Skin epidermis (tissue), 12 donors: ENCODE measurements around the gene TCF3.

Source experiments
- H3K27ac ChIP-seq, 21 experiments: fragments of 200-600 bp; sonication (generic) in 11 of 21; one replicate each; pipeline ENCODE4 v1.5.0; 2020; ENCODE audit warnings: mild to moderate bottlenecking in 3 of 21, inconsistent platforms in 2 of 21, moderate library complexity in 2 of 21
- H3K4me3 ChIP-seq, 7 experiments: fragments of 200-600 bp; sonication (generic) in 2 of 7; one replicate each; pipeline ENCODE4 v1.5.0; 2020; ENCODE audit warnings: inconsistent platforms in 2 of 7, mild to moderate bottlenecking in 2 of 7, moderate library complexity in 1 of 7

TCF3 gene

DNA sequence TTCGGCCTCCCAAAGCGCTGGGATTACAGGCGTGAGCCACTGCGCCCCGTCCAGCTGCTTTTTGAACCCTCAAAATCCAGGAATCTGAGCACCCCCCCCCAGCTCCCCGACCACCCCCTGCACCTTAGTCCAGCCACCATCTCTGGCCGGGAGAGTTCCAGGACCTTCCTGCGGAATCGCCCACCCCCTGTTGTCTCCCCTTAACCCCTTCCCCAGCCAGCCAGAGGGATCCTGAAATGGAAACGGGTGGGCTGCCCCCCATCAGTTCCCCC, 59.0 kb downstream of the TCF3 start:
- Histone ChIP-seq H3K27ac (peak overlapping the region in 14 of 21 experiments; percentile 62 to 98 (median 80)), H3K4me3 (peak overlapping the region in 5 of 7 experiments; percentile 44 to 89 (median 48))

DNA sequence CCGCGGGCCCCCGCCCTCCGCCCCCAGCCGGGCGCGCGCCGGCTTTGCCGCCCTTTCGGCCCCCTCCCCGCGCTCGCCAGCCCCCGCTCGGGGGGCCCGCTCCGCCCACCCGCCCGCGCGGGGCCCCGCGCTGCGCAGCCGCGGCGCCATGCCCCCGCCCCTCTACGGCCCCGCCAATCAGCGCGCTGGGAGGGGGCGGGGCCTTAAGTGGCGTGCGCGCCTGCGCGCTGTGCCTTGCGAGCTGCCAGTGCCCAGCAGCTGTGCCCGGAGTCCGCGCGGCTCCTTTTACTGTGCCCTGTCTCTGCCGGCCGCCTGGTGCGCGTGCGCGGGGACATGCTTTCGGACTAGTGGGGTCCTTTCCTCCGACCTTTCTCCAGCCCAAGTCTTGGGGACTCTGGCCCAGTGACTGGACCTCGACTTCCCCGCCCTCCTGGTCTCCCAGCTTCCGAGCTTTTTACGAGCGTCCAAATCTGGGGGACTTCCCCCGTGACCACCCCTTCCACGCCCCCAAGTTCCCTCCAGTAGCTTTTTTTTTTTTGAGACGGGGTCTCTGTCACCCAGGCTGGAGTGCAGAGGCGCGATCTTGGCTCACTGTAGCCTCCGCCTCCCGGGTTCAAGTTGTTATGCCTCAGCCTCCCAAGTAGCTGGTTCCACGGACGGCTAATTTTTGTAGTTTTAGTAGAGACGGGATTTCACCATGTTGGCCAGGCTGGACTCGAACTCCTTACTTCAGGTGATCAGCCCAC, 59.5 kb downstream of the TCF3 start, which contains the start of gene MBD3:
Gene MBD3, minus strand, starts transcription at position 111 of the 746 bp plus-strand sequence. CDS start 234 bp downstream, outside the sequence.
- peak within 1 kb of the TSS; percentile 82 to 99 (median 96) for H3K27ac ChIP-seq
- H3K4me3 ChIP-seq, result peak within 1 kb of the TSS; percentile 79 to 89 (median 83)

DNA sequence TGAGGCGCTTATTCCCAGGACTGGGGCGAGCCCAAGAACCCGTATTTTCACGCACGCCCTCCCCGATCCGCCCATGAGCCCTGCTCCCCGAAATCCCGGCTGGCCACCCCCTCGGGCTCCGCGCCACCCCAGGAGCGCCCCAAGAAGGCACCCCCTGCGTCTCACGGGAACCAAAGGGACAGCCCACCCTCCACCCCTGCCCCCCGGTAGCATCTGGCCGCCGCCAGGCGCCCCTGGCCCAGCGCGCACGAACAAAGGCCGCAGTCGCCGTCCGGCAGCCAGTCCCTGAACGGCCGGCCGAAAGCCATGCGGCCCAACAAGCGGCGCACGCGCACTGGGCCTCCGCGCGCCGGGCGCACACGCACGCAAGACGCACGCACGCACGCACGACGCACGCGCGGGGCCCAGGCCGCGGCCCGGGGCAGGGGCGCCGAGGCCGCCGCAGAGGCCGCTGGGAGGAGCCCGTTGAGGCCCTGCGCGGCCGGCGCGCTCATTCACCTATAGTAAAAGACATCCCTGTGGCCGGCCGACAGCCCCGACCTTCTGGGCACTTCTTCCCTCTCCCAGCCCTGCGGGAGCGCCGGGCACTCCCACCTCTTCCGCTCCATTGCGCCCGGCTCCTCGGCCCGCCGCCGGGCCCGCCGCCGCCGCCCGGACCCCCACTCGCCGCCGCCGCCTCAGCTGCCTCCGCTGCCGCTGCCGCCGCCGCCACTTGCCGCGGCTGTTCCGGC, 60.2 kb downstream of the TCF3 start:
- Histone ChIP-seq H3K27ac (peak overlapping the region; percentile 82 to 99 (median 96)), H3K4me3 (peak overlapping the region; percentile 79 to 89 (median 83))

DNA sequence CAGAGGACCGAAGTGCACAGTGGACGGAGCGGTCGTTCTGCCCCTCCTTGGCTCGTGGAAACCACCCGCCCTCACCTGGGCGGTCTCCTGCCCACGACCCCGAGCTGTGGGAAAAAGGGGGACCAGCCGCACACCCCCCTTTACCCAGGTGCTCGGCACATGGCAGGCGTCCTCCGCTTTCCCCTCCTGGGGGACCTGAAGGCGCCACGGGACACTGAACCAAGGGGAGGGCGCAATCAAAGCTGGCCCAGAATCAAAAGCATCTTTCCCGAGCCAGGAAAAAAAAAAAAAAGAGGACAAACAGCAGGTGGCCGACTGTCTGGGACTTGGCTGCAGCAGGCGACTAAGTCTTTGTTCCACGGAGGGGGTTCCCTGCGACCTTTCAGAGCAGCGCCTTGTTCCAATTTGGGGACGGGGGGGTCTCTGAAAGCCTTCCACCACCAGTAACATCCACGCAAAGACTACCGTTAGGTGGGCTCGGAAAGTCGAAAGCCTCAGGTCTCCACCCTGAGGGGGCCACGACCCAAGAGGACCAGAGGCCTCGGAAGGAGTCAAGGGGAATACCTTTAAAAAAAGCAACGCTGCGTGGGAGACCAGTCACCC, 60.9 kb downstream of the TCF3 start:
- Histone ChIP-seq H3K27ac (peak overlapping the region; percentile 82 to 99 (median 96)), H3K4me3 (peak overlapping the region; percentile 79 to 89 (median 83))

DNA sequence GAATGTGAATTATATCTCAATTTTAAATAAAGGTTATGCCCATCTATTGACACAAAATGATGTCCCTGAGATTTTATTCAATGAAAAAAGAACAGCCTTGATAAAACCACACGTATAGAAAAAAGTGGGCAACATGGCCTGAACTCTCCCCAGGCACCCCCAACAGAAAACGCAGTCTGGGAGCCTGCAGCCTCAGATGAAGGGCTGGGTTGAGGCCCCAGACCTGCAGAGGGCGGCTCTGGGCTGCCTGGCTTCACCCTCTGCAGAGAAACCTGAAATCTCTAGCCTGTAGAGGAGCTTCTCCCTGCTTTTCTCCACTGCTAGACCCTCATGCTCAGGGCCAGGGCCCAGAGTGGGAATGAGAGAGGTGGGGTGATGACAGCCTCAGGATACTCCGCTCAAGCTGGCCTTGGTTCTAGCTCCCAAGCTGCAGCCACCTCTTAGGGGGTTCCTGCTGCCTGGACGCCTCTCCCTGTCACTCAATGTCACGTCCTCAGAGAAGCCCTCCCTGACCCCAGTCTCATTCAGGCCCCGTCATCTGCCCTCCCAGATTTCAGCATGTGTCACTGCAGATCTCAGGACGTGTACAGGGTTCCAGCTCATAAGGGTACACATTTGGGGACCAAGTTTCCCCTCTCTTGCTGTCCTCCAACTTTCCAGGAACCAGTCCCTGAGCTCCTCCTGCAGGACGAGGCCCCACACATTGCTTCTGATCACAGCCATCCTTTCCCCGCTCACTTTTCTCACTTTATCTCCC, 61.6 kb downstream of the TCF3 start:
- Histone ChIP-seq H3K4me3 (peak overlapping the region; percentile 79 to 89 (median 83)), H3K27ac (peak overlapping the region in 18 of 21 experiments; percentile 91 to 99 (median 96))

DNA sequence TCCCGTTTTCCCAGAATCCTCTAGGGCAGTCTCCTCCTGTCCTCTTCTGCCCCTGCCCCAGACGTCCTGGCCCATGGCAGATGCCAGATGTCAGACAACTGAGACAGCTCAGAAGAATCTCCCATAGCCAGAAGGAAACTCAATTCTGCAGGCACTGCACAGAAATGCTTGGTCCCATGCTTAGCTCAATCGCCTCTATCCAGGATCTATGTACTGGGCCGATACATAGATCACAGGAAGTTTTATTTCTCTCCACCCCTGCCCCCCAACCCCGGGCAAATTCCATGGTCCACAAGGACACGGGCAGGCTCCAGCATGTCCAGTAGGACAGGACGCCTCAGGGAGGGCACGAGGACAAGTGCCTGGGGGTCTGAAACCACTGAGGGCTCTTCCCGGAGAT, 64.5 kb downstream of the TCF3 start:
- Histone ChIP-seq H3K27ac (peak overlapping the region in 3 of 21 experiments; percentile 24 to 41 (median 34)), H3K4me3 (no peak overlapping the region)

DNA sequence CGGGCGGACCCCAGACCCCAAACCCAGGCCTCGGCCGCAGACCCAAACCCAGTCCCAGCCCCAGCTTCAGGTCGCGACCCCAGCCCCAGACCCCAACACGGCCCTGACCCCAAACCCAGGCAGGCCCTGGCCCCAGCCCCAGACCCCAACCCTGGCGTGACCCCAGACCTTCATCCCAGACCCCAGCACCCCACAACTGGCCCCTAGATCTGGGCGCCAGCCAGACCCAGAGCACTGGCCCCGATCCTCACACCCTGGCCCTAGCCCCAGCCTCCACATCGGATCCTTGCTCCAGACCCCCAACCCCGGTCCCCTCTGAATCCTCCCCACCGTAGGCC, 67.2 kb downstream of the TCF3 start:
- Histone ChIP-seq H3K4me3 (no peak overlapping the region), H3K27ac (no peak overlapping the region)

DNA sequence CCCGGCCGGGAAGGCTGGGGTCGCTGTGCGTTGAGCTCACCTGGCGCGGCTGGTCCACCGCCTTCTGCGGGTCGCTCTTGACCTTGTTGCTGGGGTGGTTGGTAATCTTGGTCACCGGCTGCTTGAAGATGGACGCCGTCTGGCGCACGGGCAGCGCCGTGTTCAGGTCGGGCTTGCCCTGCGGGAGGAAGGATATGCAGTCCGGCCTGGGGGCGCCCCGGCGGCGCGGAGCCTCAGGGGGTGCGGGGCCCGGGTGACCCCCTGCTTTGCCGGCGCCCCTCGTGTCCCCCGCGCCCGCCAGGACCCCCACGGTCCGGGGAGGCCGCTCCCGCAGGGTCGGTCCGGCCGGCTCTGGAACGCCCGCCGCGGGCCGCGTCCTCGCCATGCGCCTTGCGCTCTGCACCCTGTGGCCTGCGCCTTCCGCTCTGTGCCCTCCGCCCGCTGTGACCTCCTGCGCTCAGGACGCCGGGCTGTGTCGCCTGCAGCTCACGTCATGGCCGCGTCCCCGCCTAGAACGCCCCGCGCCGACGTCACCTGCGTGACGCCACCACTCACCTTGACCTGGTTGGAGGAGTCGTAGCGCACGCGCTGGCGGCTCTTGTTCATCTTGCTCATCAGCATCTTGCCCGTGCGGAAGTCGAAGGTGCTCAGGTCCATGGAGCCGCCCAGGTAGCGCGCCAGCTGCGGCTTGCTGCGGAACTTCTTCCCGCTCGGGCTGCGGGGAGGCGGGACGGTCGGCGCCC, 67.7 kb downstream of the TCF3 start:
- Histone ChIP-seq H3K27ac (no peak overlapping the region), H3K4me3 (no peak overlapping the region)

DNA sequence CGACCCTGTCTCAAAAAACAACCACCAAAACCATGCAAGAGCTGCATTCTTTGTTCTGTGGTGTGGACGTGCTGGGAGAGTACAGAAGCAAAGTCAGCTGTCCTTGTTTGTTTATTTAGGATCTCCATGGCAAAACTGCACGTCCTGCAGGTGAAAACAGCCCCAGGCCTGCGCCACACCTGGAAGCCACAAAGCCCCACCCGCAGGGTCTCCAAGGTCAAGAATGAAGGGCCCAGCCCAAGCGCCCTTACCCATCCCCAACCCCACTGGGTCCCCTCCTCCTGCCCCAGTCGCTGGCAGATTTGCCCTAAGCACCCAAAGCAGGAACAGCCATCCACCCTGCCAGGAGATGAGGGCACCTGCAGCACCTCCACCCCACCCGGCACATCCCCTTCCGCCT, 70.2 kb downstream of the TCF3 start:
- H3K27ac ChIP-seq, result no peak overlapping the region
- no peak overlapping the region for H3K4me3 ChIP-seq

DNA sequence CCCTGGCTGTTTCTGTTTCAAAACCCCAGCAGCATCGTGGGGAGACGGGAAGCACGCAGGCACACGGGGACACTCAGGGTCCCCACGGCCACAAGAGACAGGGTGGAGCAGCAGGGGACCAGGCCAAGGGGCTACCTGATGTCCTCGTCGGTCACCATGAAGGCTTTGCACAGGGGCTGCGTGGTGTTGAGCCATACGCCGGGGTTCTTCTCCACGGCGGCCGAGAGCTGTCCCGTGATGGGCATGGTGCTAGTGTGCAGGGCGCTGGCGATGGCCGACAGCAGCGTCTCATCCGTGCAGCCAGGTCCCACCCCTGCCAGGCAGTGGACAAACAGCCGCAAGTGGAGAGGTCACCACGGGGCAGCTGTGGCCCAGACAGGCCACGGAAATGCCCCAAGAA, 71.5 kb downstream of the TCF3 start:
- Histone ChIP-seq H3K4me3 (no peak overlapping the region), H3K27ac (no peak overlapping the region)

DNA sequence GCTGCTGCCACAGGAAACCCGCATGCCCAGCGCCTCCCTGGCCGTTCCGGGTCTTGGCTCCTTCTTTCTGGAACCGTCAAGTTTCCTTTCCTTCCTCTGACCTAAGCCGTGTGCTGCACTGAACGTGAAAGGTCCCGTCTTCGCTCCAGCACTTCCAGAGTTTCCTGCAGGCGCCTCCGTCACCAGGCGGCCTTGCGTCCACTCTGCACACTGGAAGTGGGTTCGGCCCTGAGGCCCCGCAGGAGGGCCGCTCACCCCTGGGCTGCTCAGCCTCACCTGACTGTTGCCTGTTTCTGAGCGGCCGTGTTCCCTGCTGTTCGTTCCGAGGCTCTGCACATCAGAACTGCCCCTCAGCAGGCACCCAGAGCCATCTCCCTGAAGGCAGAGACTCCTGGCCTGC, 72.0 kb downstream of the TCF3 start:
- Histone ChIP-seq H3K4me3 (no peak overlapping the region), H3K27ac (no peak overlapping the region)

DNA sequence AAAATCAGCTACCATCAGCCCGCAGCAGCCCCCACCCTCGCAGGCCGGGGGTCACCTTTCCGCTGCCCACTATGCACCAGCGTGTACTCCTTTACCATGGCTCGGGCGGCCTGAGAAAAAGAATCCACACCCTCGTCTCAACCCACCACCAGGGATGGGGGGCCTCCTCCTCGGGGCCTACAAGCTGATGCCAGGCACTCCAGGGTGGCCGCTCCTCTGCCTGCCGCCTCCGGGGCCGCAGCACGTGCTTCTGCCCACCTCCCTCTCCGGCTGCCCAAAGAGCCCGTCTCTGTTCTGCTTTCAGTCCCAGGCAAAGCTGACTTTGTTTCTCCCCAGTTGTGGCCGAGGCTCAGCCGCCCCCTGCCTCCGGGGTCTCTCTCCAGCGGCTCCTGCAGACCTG, 73.2 kb downstream of the TCF3 start:
- H3K27ac ChIP-seq, result no peak overlapping the region
- no peak overlapping the region for H3K4me3 ChIP-seq

DNA sequence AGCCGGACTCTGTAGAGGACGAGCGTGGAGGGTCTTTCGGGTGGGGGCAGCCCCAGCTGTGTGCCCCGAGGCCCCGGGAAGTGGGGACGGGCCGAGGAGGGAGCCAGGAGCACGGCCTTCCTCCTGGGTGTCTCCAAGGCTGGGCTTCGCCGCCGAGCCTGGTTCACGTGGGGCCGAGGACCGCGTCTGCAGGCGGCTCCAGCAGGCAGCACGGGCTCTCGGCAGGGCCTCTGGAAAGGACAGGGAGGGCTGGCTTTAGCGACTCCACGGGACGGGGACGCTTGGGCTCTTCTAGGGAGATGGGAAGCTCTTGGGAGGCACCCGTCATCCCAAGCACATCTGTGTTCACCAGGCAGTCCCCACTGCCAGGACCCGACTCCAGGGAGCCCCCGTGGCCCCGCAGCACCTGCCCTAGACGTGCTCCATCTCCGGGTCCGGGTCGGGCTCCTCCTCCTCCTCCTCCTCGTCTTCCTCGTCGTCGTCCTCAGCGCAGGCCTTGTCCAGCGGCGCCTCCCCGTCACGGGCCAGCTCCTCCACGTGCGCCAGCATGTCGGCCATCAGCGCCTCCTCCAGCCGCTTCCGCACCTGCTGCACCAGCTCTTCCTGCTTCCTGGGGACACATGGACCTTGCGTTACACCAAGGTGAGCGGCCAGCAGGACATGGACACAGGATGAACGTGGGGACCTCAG, 74.3 kb downstream of the TCF3 start:
- Histone ChIP-seq H3K27ac (no peak overlapping the region), H3K4me3 (no peak overlapping the region)

DNA sequence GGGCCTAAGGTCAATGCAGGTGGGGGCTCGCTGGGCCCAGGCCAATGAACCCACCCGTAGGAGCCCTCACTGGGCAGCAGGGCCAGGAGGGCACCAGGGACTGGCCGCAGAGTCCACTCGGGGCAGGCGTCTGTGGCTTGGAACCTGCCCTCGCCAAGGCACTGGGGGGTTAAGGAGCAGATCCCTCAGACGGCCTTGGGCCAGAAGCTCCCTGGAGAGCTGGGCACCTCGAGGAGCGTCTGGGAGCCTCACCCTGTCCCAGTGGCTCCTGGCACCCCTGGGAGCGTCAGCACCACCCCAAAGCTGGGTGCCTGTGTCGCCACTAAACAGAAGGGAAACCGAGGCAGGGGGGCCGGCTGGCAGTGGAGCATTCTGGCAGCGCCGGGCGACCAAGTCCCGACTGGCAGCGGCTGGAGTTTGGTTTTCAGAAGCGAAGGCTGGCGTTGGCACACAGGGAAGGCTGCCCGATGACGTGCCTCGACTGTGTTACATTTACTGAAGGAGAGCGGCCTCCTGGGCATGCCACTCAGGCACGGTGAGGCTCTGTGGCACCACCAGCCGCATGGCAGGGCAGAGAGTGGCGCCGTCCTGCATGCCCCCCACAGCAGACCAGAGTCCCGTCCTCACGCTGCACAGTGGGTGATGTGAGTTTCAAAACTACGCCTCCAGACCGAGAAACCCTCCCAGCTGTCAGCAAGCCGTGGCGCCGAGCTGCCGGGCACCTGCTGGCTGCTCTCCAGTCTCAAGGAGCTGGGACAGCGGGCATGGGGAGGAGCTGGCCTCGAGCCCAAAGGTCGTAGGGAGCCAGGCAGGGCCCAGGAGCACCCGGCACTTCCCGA, 75.1 kb downstream of the TCF3 start:
- H3K27ac ChIP-seq, result no peak overlapping the region
- no peak overlapping the region for H3K4me3 ChIP-seq

DNA sequence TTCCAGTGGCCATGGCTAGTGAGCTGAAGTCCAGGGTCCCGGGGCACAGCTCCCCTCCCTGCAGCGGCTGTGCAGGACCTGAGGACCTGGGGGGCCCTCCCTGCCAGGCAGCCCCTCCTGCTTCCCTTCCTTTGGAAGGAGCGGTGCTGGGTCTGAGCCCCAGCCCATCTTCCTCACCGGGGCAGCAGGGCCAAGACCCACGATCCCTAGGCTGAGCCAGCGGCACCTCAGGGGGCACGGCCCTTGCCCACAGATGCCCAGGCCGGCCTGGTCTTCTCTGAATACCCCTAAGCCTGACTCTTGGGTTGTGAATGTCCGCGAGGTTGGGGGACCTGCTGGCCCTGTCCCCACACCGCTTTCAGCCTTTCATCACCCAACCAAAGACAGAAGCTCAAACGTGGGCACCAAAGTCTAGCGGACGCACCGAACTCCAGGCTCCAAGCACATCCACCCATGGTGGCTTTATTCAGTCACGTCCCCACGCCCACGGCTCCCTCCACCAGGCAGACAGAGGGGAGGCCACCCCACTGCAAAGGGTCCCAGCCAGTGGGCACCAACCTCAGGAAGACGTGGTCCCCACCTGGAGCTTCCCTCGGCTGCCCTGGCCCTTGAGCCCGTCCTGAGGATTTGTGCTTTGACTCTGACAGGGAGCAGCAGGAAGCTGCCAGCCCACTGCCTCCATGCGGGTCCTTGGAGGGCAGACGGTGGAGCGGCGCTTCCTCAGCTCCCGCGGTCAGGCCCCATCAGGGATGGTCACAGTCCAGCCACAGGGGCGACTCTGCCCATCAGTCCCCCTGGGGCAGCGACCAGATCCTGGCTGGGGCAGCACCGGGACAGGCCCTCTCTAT, 75.9 kb downstream of the TCF3 start:
- Histone ChIP-seq H3K27ac (peak overlapping the region in 1 of 21 experiments; percentile 20), H3K4me3 (no peak overlapping the region)

DNA sequence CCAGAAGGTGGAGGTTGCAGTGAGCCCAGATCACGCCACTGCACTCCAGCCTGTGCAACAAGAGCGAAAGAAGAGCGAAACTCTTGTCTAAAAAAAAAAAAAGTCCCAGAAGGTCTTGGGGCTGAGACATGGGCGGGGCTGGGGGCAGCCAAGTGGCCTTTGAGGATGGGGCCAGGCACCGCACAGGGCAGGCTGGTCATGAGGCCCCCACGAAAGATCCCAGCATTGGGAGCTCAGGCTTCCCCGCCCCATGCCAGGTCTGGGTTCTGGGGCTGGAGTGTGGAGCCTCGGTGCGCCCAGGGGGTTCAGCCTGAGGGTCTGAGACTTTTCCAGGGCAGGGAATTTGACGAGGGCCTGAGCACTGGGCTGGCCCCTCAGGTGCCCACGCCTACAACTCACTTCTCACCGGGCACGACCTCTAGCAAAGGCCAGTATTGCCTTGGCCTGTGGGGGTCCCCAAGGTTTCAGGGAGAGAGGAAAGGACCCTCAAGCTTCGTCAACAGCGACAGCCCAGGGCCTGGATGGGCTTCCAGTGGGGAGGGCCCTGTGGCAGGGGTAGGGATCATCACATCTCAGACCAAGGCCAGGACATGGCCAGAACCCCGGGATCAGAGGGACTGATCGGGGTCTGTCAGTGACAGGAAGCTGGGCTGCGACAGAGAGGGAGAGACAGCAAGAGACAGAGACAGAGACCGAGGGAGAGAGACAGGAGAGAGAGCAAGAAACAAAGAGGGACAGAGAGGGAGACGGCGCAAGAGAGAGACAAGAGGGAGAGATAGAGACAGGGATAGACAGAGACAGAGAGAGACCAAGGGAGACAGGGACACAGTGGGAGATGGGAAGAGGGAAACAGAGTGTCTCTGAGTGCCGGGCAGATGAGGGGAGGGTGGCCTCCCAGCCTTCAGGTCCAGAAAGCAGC, 76.8 kb downstream of the TCF3 start:
- H3K27ac ChIP-seq, result peak overlapping the region in 1 of 21 experiments; percentile 20
- H3K4me3 ChIP-seq, result no peak overlapping the region
